Measurements from ENCODE around the gene ABCA2. TPM values are rescaled to one million over a fixed set of nuclear protein-coding genes. Genes with fewer than 3 reads are reported as not detected.

ABCA2 gene
- total and polyA plus RNA-seq, 2 experiments from 2014 or later = 7.0 to 16.0 TPM

GRCh38 chr9:136991993-136992818 lies 35.8 kb downstream of the ABCA2 start, which contains the start of gene PAXX:
TSS of gene PAXX (plus strand) at chr9:136992422. CDS start at chr9:136992444, 22 bp downstream.
- no peak within 1 kb of the TSS for H3K27ac Mint-ChIP-seq

GRCh38 chr9:136990242-136990911 lies 37.7 kb downstream of the ABCA2 start:
- H3K4me2 ChIP-seq = no peak overlapping the region
- Mint-ChIP-seq H3K36me3 (ENCODE audit: low read depth) (no peaks in the 10 kb centered on the region; the same call in 2 of the 3 replicates), H3K4me3 (peak overlapping the region; percentile 16; the same call in 1 of the 3 replicates), H3K27ac (no peak overlapping the region), H3K4me1 (no peaks in the 10 kb centered on the region; the same call in 2 of the 3 replicates), H3K27me3 (ENCODE audit: insufficient read depth, low read depth, poor library complexity) (peaks cover 33% of the 10 kb centered on the region), H3K9me3 (peaks cover 10% of the 10 kb centered on the region)
- no peak overlapping the region for H3K27ac ChIP-seq (ENCODE audit: low read depth)
- no peaks in the 10 kb centered on the region for H4K20me1 ChIP-seq (replicated peaks; ENCODE audit: insufficient read depth)
- no peaks in the 10 kb centered on the region for H3K79me2 ChIP-seq (replicated peaks; ENCODE audit: insufficient read depth)
- no peak overlapping the region for H2AFZ ChIP-seq
- TF ChIP-seq EZH2 (IDR thresholded peaks at IDR 0.05; ENCODE audit: low read depth, unreplicated experiment) (no peak), ZNF462 (CRISPR knock-in tag; IDR thresholded peaks at IDR 0.05) (no peak), CREB1 (CRISPR knock-in tag; IDR thresholded peaks at IDR 0.05; ENCODE audit: low read depth) (no peak)
- H3K27me3 ChIP-seq (ENCODE audit: insufficient read depth) = peaks cover 45% of the 10 kb centered on the region
- no peak overlapping the region for H3K4me3 ChIP-seq
- ATAC-seq (no peak), DNase-seq (ENCODE audit: low spot score) (no peak)
- peaks cover 3% of the 10 kb centered on the region; the same call in 1 of the 2 replicates for H3K4me1 ChIP-seq (ENCODE audit: insufficient read depth)
- H3K36me3 ChIP-seq (ENCODE audit: insufficient read depth) = no peaks in the 10 kb centered on the region
- no peaks in the 10 kb centered on the region for H3K9me2 ChIP-seq (ENCODE audit: insufficient read depth)
- H3F3A ChIP-seq (replicated peaks; ENCODE audit: low read depth) = no peaks in the 10 kb centered on the region

More at GRCh38 chr9:136991993-136992818, 35.8 kb downstream of the ABCA2 start, which contains the start of gene PAXX:
- H3K79me2 ChIP-seq (replicated peaks; ENCODE audit: insufficient read depth) = no peaks in the 10 kb centered on the region
- H3K36me3 ChIP-seq (ENCODE audit: insufficient read depth) = no peaks in the 10 kb centered on the region
- peaks cover 45% of the 10 kb centered on the region for H3K27me3 ChIP-seq (ENCODE audit: insufficient read depth)
- peak within 1 kb of the TSS; percentile 86 for H3K4me3 ChIP-seq
- H2AFZ ChIP-seq = no peak within 1 kb of the TSS
- H3K27me3 Mint-ChIP-seq (ENCODE audit: insufficient read depth, low read depth, poor library complexity) = peaks cover 29% of the 10 kb centered on the region
- H3K27ac ChIP-seq (ENCODE audit: low read depth) = no peak within 1 kb of the TSS
- no peaks in the 10 kb centered on the region for H3F3A ChIP-seq (replicated peaks; ENCODE audit: low read depth)
- H3K4me3 Mint-ChIP-seq = peak within 1 kb of the TSS; percentile 80
- H3K9me2 ChIP-seq (ENCODE audit: insufficient read depth) = no peaks in the 10 kb centered on the region
- DNase-seq (ENCODE audit: low spot score) (peak; percentile 93), ATAC-seq (peak; percentile 65)
- no peaks in the 10 kb centered on the region for H4K20me1 ChIP-seq (replicated peaks; ENCODE audit: insufficient read depth)
- H3K4me1 ChIP-seq (ENCODE audit: insufficient read depth) = peaks cover 5% of the 10 kb centered on the region; the same call in 1 of the 2 replicates
- H3K4me2 ChIP-seq = peak within 1 kb of the TSS; percentile 88
- TF ChIP-seq JUNB (IDR thresholded peaks at IDR 0.05; ENCODE audit: unreplicated experiment) (no peak), POLR2AphosphoS5 (IDR thresholded peaks at IDR 0.05; ENCODE audit: low read depth) (peak; percentile 70)
- H3K9me3 Mint-ChIP-seq = peaks cover 10% of the 10 kb centered on the region
- no peaks in the 10 kb centered on the region; the same call in 2 of the 3 replicates for H3K36me3 Mint-ChIP-seq (ENCODE audit: low read depth)
- H3K4me1 Mint-ChIP-seq = no peaks in the 10 kb centered on the region; the same call in 2 of the 3 replicates
